Pancreas (tissue), 10 donors: ENCODE results near the gene SPATA31C1. TPM values are rescaled to one million over a fixed set of nuclear protein-coding genes. Genes with fewer than 3 reads are reported as not detected.

Source experiments
- ATAC-seq, 4 donors: fragments of 200-7000 bp; cut with Tn5 transposase; one replicate each; pipeline versions ENCODE4 v1.8.0 to v1.9.1; 2020; ENCODE audit warnings: mild to moderate bottlenecking in 4 of 4, moderate library complexity in 4 of 4
- DNase-seq, 6 donors: peaks; one replicate each; pipeline ENCODE4 v3.0.0-alpha.2; 2020
- FAIRE-seq: peaks from 2 replicates; lab custom pipeline; 2012; peaks lifted over from hg19 to GRCh38; lab: Jason Lieb, UNC
- H3K27ac ChIP-seq, 4 donors: fragments of 200-600 bp; sonication (generic); 1 replicate in 3 of 4; 2 replicates in 1 of 4; pipeline versions ENCODE4 v1.5.0 to v1.8.0; 2020
- H3K27me3 ChIP-seq, 4 donors: fragments of 200-600 bp; one replicate each; pipeline ENCODE4 v1.8.0; 2021
- H3K36me3 ChIP-seq, 3 donors: fragments of 200-600 bp; sonication (generic) in 1 of 3; one replicate each; pipeline versions ENCODE4 v1.5.0 to v1.8.0; 2020 to 2021
- H3K4me1 ChIP-seq, 3 donors: fragments of 200-600 bp; one replicate each; pipeline ENCODE4 v1.8.0; 2021
- H3K4me3 ChIP-seq, 4 donors: fragments of 200-600 bp; sonication (generic) in 2 of 4; one replicate each; pipeline versions ENCODE4 v1.5.0 to v1.8.0; 2020 to 2021
- H3K9me3 ChIP-seq, 4 donors: fragments of 200-600 bp; one replicate each; pipeline ENCODE4 v1.8.0; 2021
- CTCF ChIP-seq, 4 donors: fragments of 200-600 bp; sonication (generic) in 3 of 4; IDR thresholded peaks; one replicate each; pipeline versions ENCODE4 v1.5.0 to v1.8.0; 2021; ENCODE audit warnings: antibody characterized with exemption in 4 of 4
- WGBS, 2 donors: extraction: QIAGEN DNeasy Blood & Tissue Kit; methylation state at CpG; one replicate each; pipeline ENCODE4 v1.1.7; 2013; 5-methylcytosine and 5-hydroxymethylcytosine counted together
- intact Hi-C, 3 donors: fragments of 100-400 bp; cut with DNase I; formaldehyde crosslinking; loops; one replicate each; pipeline versions ENCODE4 v1.11.1 to v1.14.2; 2022
- polyA plus RNA-seq, 2 donors: library from polyadenylated mRNA; stranded (reverse); fragments of 200-250 nt; gene quantifications; one replicate each; pipeline ENCODE4 v1.2.3, GENCODE V29; 2013
- total RNA-seq, 6 donors: library from RNA; stranded (reverse); fragmentation: NEBNext Ultra II Directional in 4 of 6; extraction: Animal tissue kit (Norgen Biotek cat#: 25700) in 4 of 6; gene quantifications; one replicate each; pipeline versions ENCODE4 v1.2.1 to v1.2.4, GENCODE V29; 2021 to 2023
- donor health status: healthy with polysubstance abuse.
- donor health status: DM: no; HTN: no; CAD: no; lungs with moderate emphysema.
- donor health status: DM: no; HTN: no; CAD: no.
- donor health status: control.
- donor health status: control.
- donor health status: Bipolar disorder and iron deficiency.
- donor health status: DM: yes; HTN: yes; CAD: no.
- donor health status: DM: no; HTN: no; CAD: no.
- donor health status: DM: no; HTN: no; CAD: no.
- donor health status: DM: yes; HTN: yes; CAD: no.

Gene SPATA31C1
- total and polyA plus RNA-seq, 8 donors: not detected

GRCh38 chr9:87872079-87872624 lies 45.6 kb upstream of the SPATA31C1 start:
- 54 to 55% methylated on average over 8 of the region's 8 CpGs for WGBS, 2 donors
- peak in 3 of 6 donors; percentile 50 to 62 (median 62) for DNase-seq
- intact Hi-C loops: no loop called here
- no peak overlapping the region for H3K27ac ChIP-seq
- no peaks in the 10 kb centered on the region for H3K4me1 ChIP-seq
- no peak for FAIRE-seq
- no peak for TF ChIP-seq CTCF (IDR thresholded peaks at IDR 0.05)
- H3K4me3 ChIP-seq: no peak overlapping the region
- H3K27me3 ChIP-seq: no peaks in the 10 kb centered on the region
- peak; percentile 51 to 77 (median 74) for ATAC-seq
- H3K9me3 ChIP-seq: no peaks in the 10 kb centered on the region
- no peaks in the 10 kb centered on the region for H3K36me3 ChIP-seq

DNA sequence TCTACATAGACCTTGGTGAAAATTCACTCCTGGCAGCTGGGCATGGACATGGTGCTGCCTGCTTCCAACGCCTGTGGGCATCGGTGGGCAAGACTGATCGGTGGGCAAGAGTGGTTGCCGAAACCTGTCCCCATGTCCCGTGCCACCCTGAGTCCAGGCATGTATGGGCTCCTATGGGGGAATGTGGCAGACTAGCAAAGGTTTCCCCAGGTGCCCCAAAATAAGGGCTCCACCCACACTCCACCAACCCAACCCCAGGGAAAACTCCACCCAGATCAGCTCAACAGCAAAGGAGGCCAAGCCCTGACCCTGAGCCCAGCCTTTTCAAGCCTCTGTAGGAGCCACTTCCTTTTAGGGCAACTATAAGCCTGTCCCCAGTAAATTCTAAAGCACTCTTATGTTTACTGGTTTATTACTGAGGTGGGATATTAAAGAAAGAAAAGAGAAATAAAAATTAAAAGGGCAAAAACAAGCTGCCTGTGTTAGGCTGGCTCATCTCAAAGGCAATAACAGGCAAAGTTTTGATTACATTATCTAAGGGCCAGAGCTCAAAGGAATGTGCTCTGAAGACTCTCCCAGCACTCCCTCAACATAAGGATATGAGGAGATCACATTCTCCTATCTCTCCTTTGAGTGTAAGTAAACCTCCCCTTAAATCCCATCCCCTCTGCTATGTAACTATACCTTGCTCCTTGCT lies 44.0 kb upstream of the SPATA31C1 start:
- ATAC-seq (no peak), DNase-seq (no peak), FAIRE-seq (no peak)
- H3K4me3 ChIP-seq: no peak overlapping the region
- intact Hi-C loops: no loop called here
- no peaks in the 10 kb centered on the region for H3K4me1 ChIP-seq
- H3K36me3 ChIP-seq: no peaks in the 10 kb centered on the region
- TF ChIP-seq CTCF (IDR thresholded peaks at IDR 0.05): no peak
- 98% methylated on average over 5 of the region's 5 CpGs for WGBS, 2 donors
- H3K9me3 ChIP-seq: no peaks in the 10 kb centered on the region
- H3K27me3 ChIP-seq: no peaks in the 10 kb centered on the region
- no peak overlapping the region for H3K27ac ChIP-seq

GRCh38 chr9:87874304-87874623 lies 43.5 kb upstream of the SPATA31C1 start:
- ATAC-seq (no peak), FAIRE-seq (no peak), DNase-seq (no peak)
- WGBS, 2 donors: 69 to 80% methylated on average over 7 of the region's 7 CpGs
- Histone ChIP-seq H3K36me3 (no peaks in the 10 kb centered on the region), H3K4me1 (no peaks in the 10 kb centered on the region), H3K4me3 (no peak overlapping the region), H3K27me3 (no peaks in the 10 kb centered on the region), H3K9me3 (no peaks in the 10 kb centered on the region), H3K27ac (no peak overlapping the region)
- no peak for TF ChIP-seq CTCF (IDR thresholded peaks at IDR 0.05)
- intact Hi-C loops: no loop called here

DNA sequence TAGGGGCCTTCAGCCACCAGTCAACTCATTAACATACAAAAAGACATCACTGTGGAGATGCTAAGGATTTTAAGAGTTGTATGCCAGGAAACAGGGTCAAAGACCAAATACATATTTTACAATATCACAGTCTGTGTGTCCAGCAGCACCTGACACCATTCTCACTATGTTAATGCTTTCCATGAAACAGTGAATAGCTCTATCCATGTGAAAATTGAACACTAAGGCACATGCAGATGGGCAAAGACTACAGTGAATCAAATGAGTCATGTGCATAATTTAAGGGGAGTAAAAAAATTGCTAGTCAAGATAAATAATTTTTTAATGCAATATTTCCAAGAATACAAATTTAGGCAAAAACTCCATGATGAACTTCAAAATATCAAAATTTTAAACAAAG lies 42.7 kb upstream of the SPATA31C1 start:
- ATAC-seq (peak in 3 of 4 donors; percentile 34 to 48 (median 47)), DNase-seq (no peak), FAIRE-seq (no peak)
- Histone ChIP-seq H3K9me3 (no peaks in the 10 kb centered on the region), H3K4me1 (no peaks in the 10 kb centered on the region), H3K27me3 (no peaks in the 10 kb centered on the region), H3K4me3 (no peak overlapping the region), H3K36me3 (no peaks in the 10 kb centered on the region), H3K27ac (no peak overlapping the region)
- no peak for TF ChIP-seq CTCF (IDR thresholded peaks at IDR 0.05)
- intact Hi-C loops: no loop called here

DNA sequence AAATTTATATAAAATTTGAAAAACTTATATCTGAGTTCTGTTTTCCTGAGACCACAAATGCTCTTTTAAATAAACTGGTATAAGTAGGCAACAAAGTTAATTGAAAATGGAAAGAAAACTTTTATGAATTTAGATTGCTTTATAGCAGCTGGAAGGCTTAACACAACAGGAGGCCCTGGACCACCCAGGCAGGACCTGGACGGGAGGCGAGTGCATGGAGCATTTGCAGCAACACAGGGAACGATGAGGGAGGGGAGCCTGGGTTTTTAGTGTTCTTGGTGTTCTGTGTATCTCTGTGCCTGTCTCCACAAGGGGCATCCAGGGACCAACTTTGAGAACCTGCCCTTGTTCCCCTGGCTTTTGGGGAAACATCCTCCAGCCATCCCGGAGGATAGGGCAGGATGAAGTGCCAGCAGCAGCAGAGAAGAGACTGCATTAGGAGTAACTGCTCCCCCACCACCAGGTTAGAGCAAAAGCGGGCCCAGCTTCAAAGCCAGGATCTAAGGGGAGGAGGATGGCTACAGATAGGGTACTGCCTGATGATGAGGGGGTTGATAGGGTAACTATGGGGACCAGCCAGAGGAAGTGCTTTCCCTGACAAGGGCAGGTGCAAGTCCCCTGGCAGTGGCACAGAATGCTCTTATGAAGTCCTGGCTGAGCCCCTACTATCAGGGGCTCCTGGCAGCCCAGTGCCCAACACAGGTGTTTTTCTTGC lies 41.8 kb upstream of the SPATA31C1 start:
- DNase-seq (peak in 1 of 6 donors; percentile 8), FAIRE-seq (no peak), ATAC-seq (no peak)
- Histone ChIP-seq H3K27ac (no peak overlapping the region), H3K27me3 (no peaks in the 10 kb centered on the region), H3K4me1 (no peaks in the 10 kb centered on the region), H3K36me3 (no peaks in the 10 kb centered on the region), H3K9me3 (no peaks in the 10 kb centered on the region), H3K4me3 (no peak overlapping the region)
- WGBS, 2 donors: 92 to 93% methylated on average over 5 of the region's 5 CpGs
- no peak for TF ChIP-seq CTCF (IDR thresholded peaks at IDR 0.05)
- intact Hi-C loops: no loop called here
